ENCODE results near the gene BICD1. TPM values are rescaled to one million over a fixed set of nuclear protein-coding genes. Genes with fewer than 3 reads are reported as not detected.

The BICD1 gene
- total RNA-seq, 1 experiment from 2014 or later: 41.3 TPM

DNA sequence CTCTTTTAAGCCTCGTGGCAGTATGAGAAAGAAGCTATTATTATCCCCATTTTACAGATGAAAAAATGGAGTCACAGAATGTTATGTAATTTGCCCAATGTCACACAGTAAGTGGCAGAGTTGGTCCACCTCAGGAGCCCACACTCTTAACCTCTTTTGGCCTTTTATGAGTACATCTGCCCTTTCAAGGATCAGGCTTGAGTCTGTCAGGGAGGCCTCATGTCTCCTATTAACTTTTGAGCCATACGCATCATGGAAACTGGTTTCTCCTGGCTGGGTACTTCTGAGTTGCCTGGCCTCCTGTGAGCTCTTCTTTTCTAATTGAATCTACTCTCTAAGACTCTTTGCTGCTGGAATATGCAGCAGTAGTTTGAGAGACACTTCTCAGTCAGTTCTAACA is 101.7 kb downstream of the BICD1 start:
- TF ChIP-seq, protein P1, sequence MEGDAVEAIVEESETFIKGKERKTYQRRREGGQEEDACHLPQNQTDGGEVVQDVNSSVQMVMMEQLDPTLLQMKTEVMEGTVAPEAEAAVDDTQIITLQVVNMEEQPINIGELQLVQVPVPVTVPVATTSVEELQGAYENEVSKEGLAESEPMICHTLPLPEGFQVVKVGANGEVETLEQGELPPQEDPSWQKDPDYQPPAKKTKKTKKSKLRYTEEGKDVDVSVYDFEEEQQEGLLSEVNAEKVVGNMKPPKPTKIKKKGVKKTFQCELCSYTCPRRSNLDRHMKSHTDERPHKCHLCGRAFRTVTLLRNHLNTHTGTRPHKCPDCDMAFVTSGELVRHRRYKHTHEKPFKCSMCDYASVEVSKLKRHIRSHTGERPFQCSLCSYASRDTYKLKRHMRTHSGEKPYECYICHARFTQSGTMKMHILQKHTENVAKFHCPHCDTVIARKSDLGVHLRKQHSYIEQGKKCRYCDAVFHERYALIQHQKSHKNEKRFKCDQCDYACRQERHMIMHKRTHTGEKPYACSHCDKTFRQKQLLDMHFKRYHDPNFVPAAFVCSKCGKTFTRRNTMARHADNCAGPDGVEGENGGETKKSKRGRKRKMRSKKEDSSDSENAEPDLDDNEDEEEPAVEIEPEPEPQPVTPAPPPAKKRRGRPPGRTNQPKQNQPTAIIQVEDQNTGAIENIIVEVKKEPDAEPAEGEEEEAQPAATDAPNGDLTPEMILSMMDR (conservative IDR thresholded peaks at IDR 0.05): no peak
- TF ChIP-seq EZH2 (IDR thresholded peaks at IDR 0.05; ENCODE audit: low read depth): no peak
- Histone ChIP-seq H3K79me2 (ENCODE audit: low read depth) (no peaks in the 10 kb centered on the region), H3K9me2 (ENCODE audit: insufficient read depth) (no peaks in the 10 kb centered on the region), H3K9me3 (ENCODE audit: insufficient read depth, low read depth) (no peaks in the 10 kb centered on the region), H3K36me3 (ENCODE audit: low read depth) (no peaks in the 10 kb centered on the region), H3K4me2 (no peak overlapping the region), H3K4me1 (replicated peaks; ENCODE audit: insufficient read depth) (no peaks in the 10 kb centered on the region), H3K4me3 (no peak overlapping the region), H3F3A (ENCODE audit: insufficient read depth, low read depth) (peaks cover 4% of the 10 kb centered on the region; the same call in 1 of the 2 replicates), H4K20me1 (ENCODE audit: insufficient read depth) (no peaks in the 10 kb centered on the region), H3K27me3 (ENCODE audit: insufficient read depth, low read depth) (no peaks in the 10 kb centered on the region), H2AFZ (no peak overlapping the region), H3K27ac (no peak overlapping the region)
- ChIA-PET POLR2A (ENCODE audit: unreplicated experiment) (interaction anchor here (0.5 kb wide), 1 partner anchor 31 kb away, joined by 3 read pairs; no protein-coding TSS in a partner anchor), CTCF (no interaction called here)
- intact Hi-C loops (cut with micrococcal nuclease; ENCODE audit: unreplicated experiment): no loop called here
- no peak for DNase-seq
- BruUV-seq (replicated peaks): no TSS peak

DNA sequence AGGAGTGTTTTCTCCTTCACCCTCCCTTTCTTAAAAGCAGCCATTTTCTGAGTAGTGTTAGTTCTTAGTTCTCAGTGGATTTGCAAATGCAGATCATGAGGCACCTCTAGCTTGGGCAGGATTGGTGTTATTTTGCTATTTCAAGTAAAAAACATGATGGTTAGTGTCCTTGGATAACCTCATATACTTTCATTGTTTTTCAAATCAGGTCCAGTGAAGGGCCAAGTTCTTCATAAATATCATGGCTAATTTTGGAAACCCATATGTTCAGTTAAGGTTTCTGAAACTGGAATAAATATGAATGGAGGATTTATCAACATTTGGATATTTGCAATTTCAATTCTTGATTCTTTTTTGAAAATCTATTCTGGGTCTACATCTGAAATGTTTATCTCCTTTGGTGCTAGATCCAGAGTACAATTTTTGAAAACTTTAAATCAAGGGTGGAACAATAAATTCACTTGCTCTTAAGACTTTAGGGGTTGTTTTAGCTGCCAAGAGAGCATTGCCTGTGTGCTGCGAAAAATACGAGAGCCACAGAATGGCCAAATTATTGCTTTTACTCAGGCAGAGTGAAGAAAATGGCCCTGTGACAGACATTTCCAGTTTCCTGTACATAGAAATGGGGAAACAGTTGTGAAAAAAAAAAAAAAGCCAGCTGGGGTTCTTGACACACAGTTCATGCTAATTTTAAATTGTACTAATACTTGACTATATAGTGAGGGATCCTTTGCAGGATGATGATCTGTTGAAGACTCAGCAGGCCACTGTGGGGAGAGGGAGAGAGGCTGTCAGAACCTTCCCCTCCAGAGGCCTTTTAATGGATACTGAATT is 104.6 kb downstream of the BICD1 start:
- Histone ChIP-seq H3K27ac (no peak overlapping the region), H3K4me1 (replicated peaks; ENCODE audit: insufficient read depth) (no peaks in the 10 kb centered on the region), H3K4me2 (no peak overlapping the region), H2AFZ (no peak overlapping the region), H3K4me3 (no peak overlapping the region), H3K36me3 (ENCODE audit: low read depth) (no peaks in the 10 kb centered on the region), H3K9me2 (ENCODE audit: insufficient read depth) (no peaks in the 10 kb centered on the region), H3K79me2 (ENCODE audit: low read depth) (no peaks in the 10 kb centered on the region), H3K9me3 (ENCODE audit: insufficient read depth, low read depth) (no peaks in the 10 kb centered on the region), H4K20me1 (ENCODE audit: insufficient read depth) (no peaks in the 10 kb centered on the region), H3F3A (ENCODE audit: insufficient read depth, low read depth) (peaks cover 2% of the 10 kb centered on the region; the same call in 1 of the 2 replicates), H3K27me3 (ENCODE audit: insufficient read depth, low read depth) (no peaks in the 10 kb centered on the region)
- ChIA-PET POLR2A (ENCODE audit: unreplicated experiment) (no interaction called here), CTCF (no interaction called here)
- no TSS peak for BruUV-seq (replicated peaks)
- intact Hi-C loops (cut with micrococcal nuclease; ENCODE audit: unreplicated experiment): no loop called here
- TF ChIP-seq, protein P1 (conservative IDR thresholded peaks at IDR 0.05): no peak
- TF ChIP-seq EZH2 (IDR thresholded peaks at IDR 0.05; ENCODE audit: low read depth): no peak
- no peak for DNase-seq

DNA sequence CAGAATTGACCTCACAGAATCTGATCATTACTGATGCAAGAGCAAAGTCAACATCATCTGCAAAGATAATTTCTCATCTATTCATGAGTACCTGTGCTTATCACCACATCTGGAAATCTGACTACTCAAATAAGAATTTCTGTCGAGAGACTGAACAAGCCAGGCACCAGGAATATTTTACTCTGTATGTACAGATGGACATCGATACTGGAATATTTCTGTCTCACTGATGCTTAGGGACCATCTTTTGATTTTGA is 105.2 kb downstream of the BICD1 start:
- DNase-seq: no peak
- Histone ChIP-seq H3F3A (ENCODE audit: insufficient read depth, low read depth) (no peaks in the 10 kb centered on the region), H4K20me1 (ENCODE audit: insufficient read depth) (no peaks in the 10 kb centered on the region), H2AFZ (no peak overlapping the region), H3K27me3 (ENCODE audit: insufficient read depth, low read depth) (no peaks in the 10 kb centered on the region), H3K4me2 (no peak overlapping the region), H3K27ac (no peak overlapping the region), H3K79me2 (ENCODE audit: low read depth) (no peaks in the 10 kb centered on the region), H3K4me3 (no peak overlapping the region), H3K9me2 (ENCODE audit: insufficient read depth) (no peaks in the 10 kb centered on the region), H3K9me3 (ENCODE audit: insufficient read depth, low read depth) (no peaks in the 10 kb centered on the region), H3K36me3 (ENCODE audit: low read depth) (no peaks in the 10 kb centered on the region), H3K4me1 (replicated peaks; ENCODE audit: insufficient read depth) (no peaks in the 10 kb centered on the region)
- no peak for TF ChIP-seq EZH2 (IDR thresholded peaks at IDR 0.05; ENCODE audit: low read depth)
- TF ChIP-seq, protein P1 (conservative IDR thresholded peaks at IDR 0.05): no peak
- intact Hi-C loops (cut with micrococcal nuclease; ENCODE audit: unreplicated experiment): no loop called here
- ChIA-PET POLR2A (ENCODE audit: unreplicated experiment) (no interaction called here), CTCF (no interaction called here)
- no TSS peak for BruUV-seq (replicated peaks)

Data from PC-9 (cell line).